ENCODE measurements around the gene PFKL. TPM values are rescaled to one million over a fixed set of nuclear protein-coding genes. Genes with fewer than 3 reads are reported as not detected.

Gene PFKL
- total RNA-seq, 2 experiments from 2014 or later: 218 to 221 TPM

Other genes with a start within 250 kb of the PFKL start
- gene PWP2, start 192.7 kb upstream of the PFKL start, total RNA-seq: 10 to 100 TPM; 18.6 to 22.5 TPM
- gene GATD3, start 166.4 kb upstream of the PFKL start, total RNA-seq: 10 to 100 TPM; 48.9 to 49.5 TPM
- 1 to 10 TPM; 6.1 to 6.6 TPM for gene ICOSLG, start 59.1 kb upstream of the PFKL start, total RNA-seq
- not detected for gene DNMT3L, start 38.2 kb upstream of the PFKL start, total RNA-seq
- gene AIRE, start 14.2 kb upstream of the PFKL start, total RNA-seq: under 1 TPM; 0.48 to 0.58 TPM
- 10 to 100 TPM; 14.2 to 15.5 TPM for gene CFAP410, start 39.3 kb downstream of the PFKL start, total RNA-seq
- 10 to 100 TPM; 13.7 to 14.8 TPM for gene TRPM2, start 53.6 kb downstream of the PFKL start, total RNA-seq
- gene LRRC3, start 155.5 kb downstream of the PFKL start, total RNA-seq: 1 to 10 TPM; 3.7 to 3.8 TPM
- not detected for gene KRTAP10-1, start 240.1 kb downstream of the PFKL start, total RNA-seq